GM21825 (cell line): Measurements from ENCODE around the gene FRMPD1.
"Not testable (repeated sequence)": the region's sequence is repeated elsewhere in the genome, so short reads cannot be mapped to it uniquely, and the experiment has no call there.

Experiments used
- ATAC-seq: cut with Tn5 transposase; IDR thresholded peaks from one replicate; pipeline ENCODE4 v1.9.1; 2021; ENCODE audit warnings: mild to moderate bottlenecking, moderate library complexity; ENCODE audit not compliant: unreplicated experiment

Gene FRMPD1

DNA sequence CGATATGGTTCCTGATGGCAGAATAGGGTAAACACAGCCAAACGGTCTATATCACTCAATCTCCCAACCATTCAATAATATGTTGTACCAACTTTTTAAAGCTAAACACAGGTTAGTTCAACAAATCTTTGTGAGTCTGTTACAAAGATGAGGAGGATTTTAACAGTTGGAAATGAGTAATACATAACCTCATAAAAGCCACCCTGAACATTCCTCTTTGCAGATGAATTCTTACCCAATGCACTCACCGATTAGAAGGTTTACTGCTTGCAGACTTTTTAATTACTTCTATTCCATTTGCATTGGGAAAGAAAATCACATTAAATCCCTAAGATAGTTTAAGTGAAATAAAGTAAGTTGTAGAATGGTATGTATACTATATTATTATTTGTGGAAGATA is 79.5 kb downstream of the FRMPD1 start:
- ATAC-seq = no peak

DNA sequence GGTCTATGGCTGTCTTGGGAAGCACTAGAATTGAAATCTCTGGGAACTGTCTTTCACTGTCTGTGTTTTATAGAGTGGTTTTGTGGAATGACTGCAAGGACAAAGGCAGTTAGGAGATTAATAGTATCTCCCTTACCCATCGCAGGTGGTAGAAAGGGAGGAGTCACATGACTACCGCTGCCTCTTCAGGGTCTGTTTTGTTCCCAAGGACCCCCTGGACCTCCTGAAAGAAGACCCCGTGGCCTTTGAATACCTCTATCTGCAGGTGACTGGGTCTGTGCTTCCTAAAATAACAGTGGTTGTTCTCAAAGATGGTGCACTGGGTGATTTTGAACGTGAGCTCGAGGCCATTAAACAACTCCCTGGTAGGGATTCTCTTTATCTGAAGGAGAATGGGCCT is 80.1 kb downstream of the FRMPD1 start:
- no peak for ATAC-seq

DNA sequence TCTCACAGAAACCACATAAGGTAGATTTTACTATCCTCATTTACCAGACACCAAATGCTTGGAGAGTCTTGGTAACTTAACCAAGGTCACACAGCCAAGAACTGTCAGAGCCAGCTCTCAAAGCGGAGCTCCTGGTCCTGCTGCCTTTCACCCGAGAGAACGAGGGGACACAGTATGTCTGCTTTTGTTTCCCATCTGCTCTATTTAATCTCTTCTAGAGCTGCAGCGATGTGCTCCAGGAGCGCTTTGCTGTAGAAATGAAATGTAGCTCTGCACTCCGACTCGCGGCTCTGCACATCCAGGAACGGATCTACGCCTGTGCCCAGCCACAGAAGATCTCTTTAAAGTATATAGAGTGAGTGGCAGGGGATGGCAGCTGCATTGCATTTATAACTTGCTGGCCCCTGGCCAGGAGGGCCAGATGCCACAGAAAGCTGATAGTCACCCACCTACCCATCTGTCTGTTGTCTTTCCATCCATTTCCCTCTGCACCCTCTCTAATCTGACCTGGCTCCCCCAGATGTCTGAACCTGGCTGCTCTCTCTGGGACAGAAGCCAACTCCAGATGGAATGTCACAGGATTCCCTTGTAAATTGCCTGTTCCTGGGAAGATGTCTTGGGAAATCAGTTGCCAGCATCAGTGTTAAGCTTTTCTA is 81.5 kb downstream of the FRMPD1 start:
- ATAC-seq = no peak

DNA sequence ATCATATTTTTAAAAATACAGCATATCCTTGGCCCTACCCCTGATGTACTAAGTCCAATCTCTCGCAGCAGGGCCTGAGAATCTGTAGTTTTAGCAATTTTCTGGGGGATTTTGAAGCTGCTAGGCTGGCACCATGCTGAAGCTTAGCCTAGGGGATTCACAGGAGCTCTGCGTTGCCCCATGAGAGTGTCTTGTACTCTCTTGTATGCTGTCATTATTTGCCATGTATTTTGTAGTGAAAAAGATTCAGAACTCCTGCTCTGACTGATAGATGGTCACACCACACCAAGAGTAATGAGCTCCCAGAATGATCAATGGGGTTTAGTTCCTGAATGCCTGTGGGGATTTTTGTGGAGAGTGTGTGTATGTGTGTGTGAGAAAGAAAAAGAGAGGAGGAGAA is 82.2 kb downstream of the FRMPD1 start:
- ATAC-seq = no peak

DNA sequence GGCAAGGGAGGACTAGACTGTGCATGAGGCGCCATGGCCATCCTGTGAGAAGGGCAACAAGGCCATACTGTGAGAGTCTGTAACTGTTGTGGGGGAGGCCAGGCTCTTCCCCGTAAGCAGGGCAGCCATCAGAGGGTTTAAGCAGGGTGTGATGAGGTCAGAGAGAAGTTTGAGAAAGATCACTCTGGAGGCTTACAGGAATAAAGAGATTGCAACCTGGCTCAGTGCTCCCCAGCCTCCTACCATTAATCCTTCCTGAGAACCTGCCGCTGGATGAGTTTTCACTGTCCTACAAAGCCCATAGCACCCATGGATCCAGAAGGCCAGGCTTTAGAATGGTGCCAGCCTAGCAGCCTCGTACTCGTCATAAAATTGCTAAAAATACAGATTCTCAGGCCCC is 88.5 kb downstream of the FRMPD1 start:
- no peak for ATAC-seq

DNA sequence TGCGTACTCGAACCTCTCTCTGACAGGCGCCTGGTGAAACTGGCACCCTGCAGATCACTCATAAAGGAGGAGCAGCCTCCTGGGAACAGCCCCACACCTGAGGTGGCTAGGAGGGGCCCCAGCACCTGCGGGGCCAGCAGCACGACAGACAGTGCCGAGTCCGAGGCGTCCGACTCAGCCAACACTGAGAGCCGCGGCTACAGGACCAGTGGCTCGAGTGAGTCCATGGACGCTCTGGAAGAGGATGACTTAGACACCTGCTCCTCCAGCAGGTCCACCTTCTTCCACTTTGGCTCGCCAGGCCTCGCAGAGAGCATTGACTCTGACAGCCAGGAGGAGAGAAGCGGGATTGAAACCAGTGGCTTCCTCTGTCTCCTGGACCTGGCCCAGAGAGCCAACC is 89.4 kb downstream of the FRMPD1 start:
- ATAC-seq = no peak

DNA sequence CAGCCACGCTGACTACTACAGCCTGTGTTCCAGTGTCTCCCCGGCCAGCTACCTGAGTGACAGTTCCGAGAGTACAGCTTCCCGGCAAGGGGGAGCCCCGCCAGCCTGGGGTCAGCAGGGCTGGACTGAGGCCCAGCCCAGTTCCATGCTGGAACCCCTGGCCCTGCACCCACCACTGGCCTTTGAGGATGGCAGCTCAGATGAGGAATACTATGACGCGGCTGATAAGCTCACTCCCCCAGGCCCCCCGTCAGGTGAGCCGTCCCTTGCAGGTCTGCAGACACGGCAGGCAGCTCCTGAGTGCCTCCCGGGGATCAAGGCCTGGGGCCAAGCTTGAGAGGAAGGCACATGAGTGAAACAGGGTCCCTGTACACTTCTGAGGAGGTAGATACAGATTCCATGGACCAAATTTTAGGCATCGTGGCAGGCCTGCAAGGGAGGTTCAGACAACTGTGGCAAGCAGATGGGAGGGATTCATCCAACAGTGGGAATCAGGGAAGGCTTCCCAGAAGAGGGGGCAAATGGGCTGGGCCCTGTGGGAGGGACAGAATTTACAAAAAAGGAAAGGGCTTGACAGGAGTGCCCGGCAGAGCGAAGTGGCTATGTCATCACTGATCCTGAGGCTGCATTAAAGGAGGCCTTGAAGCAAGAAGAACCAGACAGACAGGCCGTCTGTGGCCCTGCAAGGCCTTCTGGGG is 90.0 kb downstream of the FRMPD1 start:
- no peak for ATAC-seq

DNA sequence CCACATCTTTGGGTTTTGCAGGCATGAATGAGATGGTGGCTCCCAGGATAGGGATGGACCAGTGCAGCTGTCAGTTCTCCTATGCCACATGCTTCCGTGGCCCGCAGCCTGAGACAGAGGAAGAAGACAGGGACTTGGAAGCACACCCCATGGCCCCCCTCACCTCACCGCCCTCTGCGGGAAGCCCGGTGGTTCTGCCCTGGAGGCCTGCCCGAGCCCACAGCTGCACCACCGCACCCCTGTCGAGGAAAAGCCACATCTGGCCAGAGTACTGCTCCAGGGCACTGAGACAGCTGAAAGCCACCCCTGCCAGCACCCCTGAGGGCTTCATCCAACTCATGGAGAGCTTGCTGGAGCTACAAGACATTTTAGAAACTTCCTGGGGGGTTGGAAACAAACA is 95.2 kb downstream of the FRMPD1 start:
- ATAC-seq = no peak

DNA sequence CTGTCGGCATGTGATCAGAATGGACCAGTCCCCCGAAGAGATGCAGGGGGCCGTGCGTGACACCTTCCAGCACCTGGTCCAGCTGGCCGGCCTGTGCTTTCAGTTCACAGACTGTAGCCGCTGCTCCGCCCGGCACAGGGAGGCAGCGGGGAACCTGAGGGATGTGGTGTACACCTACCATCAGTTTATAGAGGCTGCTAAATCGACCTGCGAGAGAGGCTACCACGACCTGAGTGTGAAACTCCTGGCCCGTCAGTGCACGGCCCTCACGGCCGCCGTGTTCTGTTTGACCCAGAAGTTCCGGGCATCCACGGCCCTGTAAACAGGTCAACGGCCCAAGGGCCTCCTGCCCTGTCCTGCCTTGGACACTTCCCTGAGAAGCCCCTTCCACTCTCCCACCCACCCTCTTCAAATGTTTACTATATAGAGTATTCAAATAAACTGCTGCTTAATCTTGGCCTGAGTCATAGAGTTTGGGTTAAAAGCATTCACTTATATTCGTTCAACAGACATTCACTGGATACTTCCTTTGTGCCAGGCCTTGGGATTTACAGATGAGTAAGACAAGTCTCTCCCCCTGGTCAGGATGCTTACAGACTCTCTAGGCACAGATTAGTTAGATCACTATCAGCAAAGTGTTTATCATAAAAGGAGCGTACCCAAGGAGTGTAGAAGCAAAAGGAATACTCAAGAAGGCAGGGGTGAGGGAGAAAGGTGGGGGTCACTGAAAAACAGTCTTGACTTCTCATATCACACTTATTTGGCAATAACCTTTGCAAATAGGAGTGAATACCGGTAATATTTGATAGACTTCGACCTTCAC is 95.9 kb downstream of the FRMPD1 start:
- ATAC-seq = no peak

DNA sequence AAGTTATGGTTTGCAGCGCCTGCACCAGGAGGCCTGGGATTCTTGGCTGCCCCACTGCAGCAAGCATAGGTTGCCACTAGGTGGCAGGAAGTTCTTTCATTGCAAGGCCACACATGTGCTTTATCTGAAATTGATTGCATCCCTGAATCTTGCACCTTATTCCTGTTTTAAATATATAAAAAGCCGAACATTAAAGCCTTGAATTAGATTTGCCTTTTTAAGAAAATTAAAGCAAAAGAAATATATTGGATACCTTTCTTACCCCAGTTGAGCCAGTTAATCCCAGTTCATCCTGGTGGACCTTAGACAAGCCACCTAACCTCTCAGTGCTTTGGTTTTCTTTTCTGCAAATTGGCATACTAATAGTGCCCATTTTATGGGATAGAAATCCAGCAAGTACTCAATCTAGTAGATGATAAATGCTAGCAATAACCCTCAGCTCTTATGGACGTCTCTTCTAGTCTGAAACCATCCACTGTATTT is 96.6 kb downstream of the FRMPD1 start:
- ATAC-seq = peak; percentile 73

DNA sequence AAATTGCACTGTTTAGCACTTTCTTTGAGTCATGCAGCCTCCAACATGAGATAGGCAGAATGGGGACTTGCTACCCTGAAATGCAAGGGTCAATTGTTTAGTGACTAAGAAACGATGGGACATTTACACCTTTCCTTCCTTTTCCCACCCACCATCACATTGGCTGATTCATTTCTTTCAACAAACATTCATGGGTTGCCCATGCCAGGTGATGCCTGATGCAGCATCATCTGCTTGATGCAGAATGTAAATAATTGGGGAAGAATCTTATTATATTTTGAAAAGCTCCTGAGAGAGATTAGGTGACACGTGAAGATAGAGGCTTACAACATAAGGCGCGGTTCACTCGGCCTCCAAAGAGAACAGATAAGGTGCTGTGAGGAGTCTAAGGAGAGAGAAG is 98.4 kb downstream of the FRMPD1 start:
- ATAC-seq = no peak

DNA sequence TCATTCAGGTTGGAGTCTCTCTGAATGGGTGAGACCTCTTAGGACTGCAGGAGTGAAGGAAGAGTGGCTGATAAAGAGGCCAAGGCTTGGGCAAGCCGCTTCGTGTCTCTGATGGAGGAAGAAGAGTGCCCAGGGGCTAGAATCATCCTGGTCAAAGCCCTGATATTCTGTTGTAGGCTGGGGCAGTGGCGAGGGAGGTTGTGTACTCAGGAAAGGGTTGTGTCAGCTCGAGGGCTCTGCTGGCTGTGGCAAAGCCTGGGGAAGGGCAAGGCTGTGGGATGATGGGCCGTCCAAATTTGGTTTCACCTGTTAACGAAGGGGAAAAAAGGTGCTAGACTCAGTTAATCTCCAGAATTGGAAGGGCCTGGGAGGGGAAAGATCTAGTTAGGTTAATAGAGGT is 100.4 kb downstream of the FRMPD1 start:
- no peak for ATAC-seq

DNA sequence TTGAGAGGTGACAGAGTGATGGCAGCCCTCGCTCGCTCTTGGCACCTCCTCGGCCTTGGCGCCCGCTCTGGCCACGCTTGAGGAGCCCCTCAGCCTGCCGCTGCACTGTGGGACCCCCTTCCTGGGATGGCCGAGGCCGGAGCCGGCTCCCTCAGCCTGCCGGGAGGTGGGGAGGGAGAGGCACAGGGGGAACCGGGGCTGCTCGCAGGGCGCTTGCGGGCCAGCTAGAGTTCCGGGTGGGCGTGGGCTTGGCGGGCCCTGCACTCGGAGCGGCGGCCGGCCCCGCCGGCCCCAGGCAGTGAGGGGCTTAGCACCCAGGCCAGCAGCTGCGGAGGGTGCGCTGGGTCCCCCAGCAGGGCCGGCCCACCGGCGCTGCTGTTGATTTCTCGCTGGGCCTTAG is 101.0 kb downstream of the FRMPD1 start:
- not testable (repeated sequence) for ATAC-seq

DNA sequence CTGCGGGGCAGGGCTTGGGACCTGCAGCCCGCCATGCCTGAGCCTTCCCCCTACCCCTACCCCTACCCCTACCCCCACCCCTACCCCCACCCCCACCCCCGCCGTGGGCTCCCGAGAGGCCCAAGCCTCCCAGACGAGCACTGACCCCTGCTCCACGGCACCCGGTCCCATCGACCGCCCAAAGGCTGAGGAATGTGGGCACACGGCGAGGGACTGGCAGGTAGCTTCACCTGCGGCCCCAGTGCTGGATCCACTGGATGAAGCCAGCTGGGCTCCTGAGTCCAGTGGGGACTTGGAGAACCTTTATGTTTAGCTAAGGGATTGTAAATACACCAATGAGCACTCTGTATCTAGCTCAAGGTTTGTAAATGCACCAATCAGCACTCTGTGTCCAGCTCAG is 101.4 kb downstream of the FRMPD1 start:
- ATAC-seq = not testable (repeated sequence)

DNA sequence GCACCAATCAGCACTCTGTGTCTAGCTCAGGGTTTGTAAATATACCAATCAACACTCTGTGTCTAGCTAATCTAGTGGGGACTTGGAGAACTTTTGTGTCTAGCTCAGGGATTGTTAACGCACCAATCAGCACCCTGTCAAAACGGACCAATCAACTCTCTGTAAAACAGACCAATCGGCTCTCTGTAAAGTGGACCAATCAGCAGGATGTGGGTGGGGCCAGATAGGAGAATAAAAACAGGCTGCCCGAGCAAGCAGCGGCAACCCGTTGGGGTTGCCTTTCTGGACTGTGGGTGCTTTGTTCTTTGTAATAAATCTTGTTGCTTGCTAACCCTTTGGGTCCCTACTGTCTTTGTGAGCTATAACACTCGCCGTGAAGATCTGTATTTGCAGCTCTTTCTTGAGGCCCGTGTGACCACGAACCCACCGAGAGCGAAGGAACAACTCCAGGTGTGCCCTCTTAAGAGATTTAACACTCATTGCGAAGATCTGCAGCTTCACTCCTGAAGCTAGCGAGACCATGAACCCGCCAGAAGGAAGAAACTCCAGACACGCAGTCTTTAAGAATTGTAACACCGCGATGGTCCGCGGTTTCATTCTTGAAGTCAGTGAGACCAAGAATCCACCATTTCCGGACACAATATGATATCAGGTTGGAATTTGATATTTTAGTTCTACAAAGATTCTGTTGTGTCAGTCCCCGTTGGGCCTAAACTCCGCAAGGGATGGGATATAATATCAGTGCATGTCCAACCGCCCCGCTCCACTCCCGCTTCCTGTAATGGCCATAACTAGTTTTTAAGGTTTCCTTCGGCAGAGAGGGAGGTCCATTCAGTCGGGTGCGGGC is 102.1 kb downstream of the FRMPD1 start:
- no peak for ATAC-seq

DNA sequence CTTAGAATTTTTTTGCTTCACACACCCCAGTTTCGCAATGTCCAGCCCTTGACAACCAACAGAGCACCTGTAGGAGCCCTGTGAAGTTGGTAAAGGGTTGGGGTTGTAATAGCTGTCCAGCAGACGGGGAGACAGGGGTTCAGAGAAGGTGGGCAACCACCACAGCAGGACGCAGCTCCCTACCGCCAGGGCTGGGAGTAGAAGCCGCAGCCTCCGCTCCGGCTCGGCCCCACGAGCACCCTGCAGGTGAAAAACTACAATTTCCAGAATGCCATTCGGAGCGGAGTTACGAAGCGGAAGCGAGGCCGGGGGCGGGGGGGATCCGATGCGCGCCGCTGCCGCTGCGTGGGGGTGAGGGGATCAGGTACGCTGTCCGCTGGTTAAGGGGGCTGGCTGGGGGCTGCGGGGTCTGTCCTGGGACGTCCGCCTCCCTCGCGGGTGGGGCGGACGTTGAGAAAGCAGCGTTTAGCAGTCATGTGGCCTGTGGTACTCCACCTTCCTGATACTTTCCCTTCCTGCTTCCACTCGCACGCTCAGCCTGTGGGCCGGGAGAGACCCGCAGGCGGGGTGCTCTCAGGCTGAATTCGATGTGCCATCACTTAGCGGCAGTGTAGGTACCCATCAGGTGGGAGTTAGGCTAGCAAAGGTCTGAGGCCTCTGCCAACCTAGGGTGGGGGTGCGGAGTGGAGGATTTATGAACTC is 102.9 kb downstream of the FRMPD1 start, which contains the start of gene TRMT10B:
TRMT10B (plus strand) TSS at position 317 of the 702 bp plus-strand sequence. CDS start 8,127 bp downstream, outside the sequence.
- peak; percentile 85 for ATAC-seq

DNA sequence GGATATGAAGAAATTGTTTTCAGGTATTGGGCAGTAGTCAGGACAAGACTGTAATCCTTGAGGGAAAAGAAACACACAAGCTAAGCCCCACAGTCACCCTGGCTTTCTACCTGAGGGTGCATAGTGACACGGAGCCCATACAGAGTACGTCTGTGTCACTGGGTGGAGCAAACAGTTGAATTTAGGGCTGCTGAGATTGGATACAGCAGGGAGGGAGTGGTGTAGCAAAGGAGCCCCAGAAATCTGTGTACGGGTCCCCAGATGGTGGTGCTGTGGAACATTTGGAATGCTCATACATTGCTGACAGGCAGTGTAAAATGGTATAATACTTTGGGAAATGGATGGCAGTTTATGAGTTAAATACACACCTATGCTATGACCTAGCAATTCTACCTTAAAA is 108.0 kb downstream of the FRMPD1 start:
- no peak for ATAC-seq

DNA sequence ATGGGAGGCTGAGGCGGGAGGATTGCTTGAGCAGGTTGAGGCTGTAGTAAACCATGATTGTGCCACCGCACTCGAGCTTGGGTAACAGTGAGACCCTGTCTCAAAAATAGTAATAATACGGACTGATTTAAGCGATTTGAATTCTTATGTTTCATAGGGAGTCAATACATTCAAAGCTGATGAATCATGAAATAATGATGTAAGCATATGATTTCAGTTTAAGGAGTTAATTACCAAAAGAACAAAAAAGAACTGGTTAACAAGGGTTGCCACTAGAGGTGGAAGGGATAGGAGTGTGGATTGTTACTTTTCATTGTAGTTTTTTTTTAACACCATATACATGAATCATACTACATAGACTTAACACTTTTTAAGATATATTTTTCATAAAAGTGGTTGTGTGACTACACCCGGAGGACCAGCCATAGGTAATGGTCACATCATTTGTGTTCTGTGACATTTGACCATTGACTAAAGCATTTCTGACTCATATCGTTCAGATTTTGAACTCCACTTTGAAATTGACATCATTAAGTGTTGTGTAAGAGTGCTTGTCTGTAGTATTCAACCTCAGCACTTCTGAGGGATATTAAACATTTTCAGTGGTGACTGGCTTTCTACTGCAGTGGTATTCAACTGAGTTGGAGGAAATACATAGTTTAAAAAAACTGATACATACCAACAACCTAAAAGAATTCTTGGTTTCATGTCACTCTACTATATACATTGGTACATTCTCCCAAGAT is 109.8 kb downstream of the FRMPD1 start:
- no peak for ATAC-seq

DNA sequence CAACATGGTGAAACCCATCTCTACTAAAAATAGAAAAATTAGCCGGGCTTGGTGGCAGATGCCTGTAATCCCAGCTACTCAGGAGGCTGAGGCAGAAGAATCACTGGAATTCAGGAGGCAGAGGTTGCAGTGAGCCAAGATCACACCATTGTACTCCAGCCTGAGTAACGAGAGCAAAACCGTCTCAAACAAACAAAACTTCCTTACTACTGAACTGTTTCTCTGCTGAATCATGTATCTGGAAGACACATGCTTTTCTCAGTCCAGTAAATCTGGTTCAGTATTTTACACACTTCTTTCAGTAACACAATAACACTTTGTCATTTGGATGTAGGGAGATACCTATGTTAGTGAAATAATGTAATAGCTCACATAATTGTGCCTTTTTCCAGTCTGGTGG is 110.8 kb downstream of the FRMPD1 start:
- no peak for ATAC-seq
